ENCODE results near the gene VAV2. TPM values are rescaled to one million over a fixed set of nuclear protein-coding genes. Genes with fewer than 3 reads are reported as not detected.
A peak's percentile ranks its signal among the peaks of the same experiment; 100 is the strongest.

Gene VAV2
- total RNA-seq, 1 experiment from 2014 or later = 9.7 TPM

- POLR2A ChIA-PET (ENCODE audit: unreplicated experiment) = interaction anchor here (0.7 to 0.8 kb wide), 2 partner anchors 70 to 122 kb away, joined by 3 read pairs; no protein-coding TSS in a partner anchor
- Histone ChIP-seq H2AFZ (ENCODE audit: low read length) (no peak overlapping the region), H4K20me1 (ENCODE audit: low read length) (no peaks in the 10 kb centered on the region; the same call in 1 of the 2 replicates), H3K27me3 (ENCODE audit: low read length) (no peaks in the 10 kb centered on the region), H3K4me1 (ENCODE audit: insufficient read depth, low read length) (peaks cover 16% of the 10 kb centered on the region), H3F3A (ENCODE audit: low read length, unreplicated experiment) (no peaks in the 10 kb centered on the region), H3K36me3 (ENCODE audit: low read depth, low read length) (no peaks in the 10 kb centered on the region), H3K9me2 (replicated peaks; ENCODE audit: low read length) (no peaks in the 10 kb centered on the region), H3K9me3 (ENCODE audit: low read length) (no peaks in the 10 kb centered on the region), H3K4me3 (ENCODE audit: low read length) (no peak overlapping the region), H3K79me2 (ENCODE audit: low read length) (peaks cover 39% of the 10 kb centered on the region), H3K9ac (ENCODE audit: low read length) (peak overlapping the region; percentile 12; the same call in 1 of the 2 replicates), H3K4me2 (ENCODE audit: low read length) (peak overlapping the region; percentile 53), H3K27ac (ENCODE audit: low read length) (peak overlapping the region; percentile 50)
- TF ChIP-seq EZH2phosphoT487 (IDR thresholded peaks at IDR 0.05; ENCODE audit: borderline replicate concordance, low read length) (no peak), CTCF (conservative IDR thresholded peaks at IDR 0.05; ENCODE audit: low read depth, low read length) (no peak), EZH2 (IDR thresholded peaks at IDR 0.05; ENCODE audit: low read length, unreplicated experiment) (no peak)
- CTCF ChIA-PET = interaction anchor here (0.6 kb wide), 1 partner anchor 162 kb away, joined by 5 read pairs; no protein-coding TSS in a partner anchor
- peak; percentile 9 for ATAC-seq
- BruUV-seq (replicated peaks) = no TSS peak
- intact Hi-C loops (cut with micrococcal nuclease) = loop anchor here (2.0 kb wide), 1 partner anchor 47 kb away; no protein-coding TSS in a partner anchor
- no peak for DNase-seq
Observed at GRCh38 chr9:133943781-133944745, 48.1 kb downstream of the VAV2 start.

- Histone ChIP-seq H3K36me3 (ENCODE audit: low read depth, low read length) (no peaks in the 10 kb centered on the region), H4K20me1 (ENCODE audit: low read length) (no peaks in the 10 kb centered on the region; the same call in 1 of the 2 replicates), H3K27ac (ENCODE audit: low read length) (no peak overlapping the region), H3K9me2 (replicated peaks; ENCODE audit: low read length) (no peaks in the 10 kb centered on the region), H3K9ac (ENCODE audit: low read length) (no peak overlapping the region), H3K9me3 (ENCODE audit: low read length) (no peaks in the 10 kb centered on the region), H3K27me3 (ENCODE audit: low read length) (no peaks in the 10 kb centered on the region), H3K79me2 (ENCODE audit: low read length) (peaks cover 32% of the 10 kb centered on the region), H3F3A (ENCODE audit: low read length, unreplicated experiment) (no peaks in the 10 kb centered on the region), H2AFZ (ENCODE audit: low read length) (no peak overlapping the region), H3K4me1 (ENCODE audit: insufficient read depth, low read length) (peaks cover 16% of the 10 kb centered on the region), H3K4me3 (ENCODE audit: low read length) (no peak overlapping the region), H3K4me2 (ENCODE audit: low read length) (no peak overlapping the region)
- no peak for TF ChIP-seq EZH2phosphoT487 (IDR thresholded peaks at IDR 0.05; ENCODE audit: borderline replicate concordance, low read length)
- intact Hi-C loops (cut with micrococcal nuclease) = no loop called here
- DNase-seq (no peak), ATAC-seq (no peak)
- BruUV-seq (replicated peaks) = no TSS peak
- CTCF ChIA-PET = no interaction called here
- POLR2A ChIA-PET (ENCODE audit: unreplicated experiment) = no interaction called here
Observed at GRCh38 chr9:133943036-133943780, 48.9 kb downstream of the VAV2 start.

- Histone ChIP-seq H2AFZ (ENCODE audit: low read length) (no peak overlapping the region), H3K27ac (ENCODE audit: low read length) (no peak overlapping the region), H3F3A (ENCODE audit: low read length, unreplicated experiment) (no peaks in the 10 kb centered on the region), H3K9ac (ENCODE audit: low read length) (no peak overlapping the region), H3K27me3 (ENCODE audit: low read length) (no peaks in the 10 kb centered on the region), H3K9me2 (replicated peaks; ENCODE audit: low read length) (no peaks in the 10 kb centered on the region), H3K79me2 (ENCODE audit: low read length) (peaks cover 30% of the 10 kb centered on the region), H4K20me1 (ENCODE audit: low read length) (no peaks in the 10 kb centered on the region; the same call in 1 of the 2 replicates), H3K36me3 (ENCODE audit: low read depth, low read length) (no peaks in the 10 kb centered on the region), H3K4me1 (ENCODE audit: insufficient read depth, low read length) (peaks cover 16% of the 10 kb centered on the region), H3K4me3 (ENCODE audit: low read length) (no peak overlapping the region), H3K9me3 (ENCODE audit: low read length) (no peaks in the 10 kb centered on the region), H3K4me2 (ENCODE audit: low read length) (no peak overlapping the region)
- no TSS peak for BruUV-seq (replicated peaks)
- ATAC-seq = no peak
- no peak for TF ChIP-seq EZH2phosphoT487 (IDR thresholded peaks at IDR 0.05; ENCODE audit: borderline replicate concordance, low read length)
- TF ChIP-seq EZH2 (IDR thresholded peaks at IDR 0.05; ENCODE audit: low read length, unreplicated experiment) = no peak
- TF ChIP-seq CTCF (conservative IDR thresholded peaks at IDR 0.05; ENCODE audit: low read depth, low read length) = no peak
- intact Hi-C loops (cut with micrococcal nuclease) = no loop called here
- CTCF ChIA-PET = no interaction called here
- POLR2A ChIA-PET (ENCODE audit: unreplicated experiment) = no interaction called here
- DNase-seq = no peak
Observed at GRCh38 chr9:133942206-133942975, 49.7 kb downstream of the VAV2 start.
